Measurements from ENCODE around the gene C1QL3.

The C1QL3 gene

GRCh38 chr10:16491933-16492332, 29.7 kb downstream of the C1QL3 start:
- DNase-seq = no peak

- DNase-seq = no peak
These were observed 31.2 kb downstream of the C1QL3 start for GRCh38 chr10:16490511-16490910.

GRCh38 chr10:16483241-16483917, 38.3 kb downstream of the C1QL3 start:
- DNase-seq = no peak

GRCh38 chr10:16481052-16481728, 40.5 kb downstream of the C1QL3 start:
- DNase-seq = no peak

GRCh38 chr10:16478801-16479200, 42.9 kb downstream of the C1QL3 start:
- no peak for DNase-seq

- no peak for DNase-seq
These were observed 43.9 kb downstream of the C1QL3 start for GRCh38 chr10:16477757-16478156.

GRCh38 chr10:16472828-16473227, 48.9 kb downstream of the C1QL3 start:
- no peak for DNase-seq

- DNase-seq = no peak
These were observed 50.9 kb downstream of the C1QL3 start for GRCh38 chr10:16470747-16471146.

GRCh38 chr10:16466001-16466400, 55.7 kb downstream of the C1QL3 start:
- DNase-seq = no peak
